ENCODE results near the gene TSR2. TPM values are rescaled to one million over a fixed set of nuclear protein-coding genes. Genes with fewer than 3 reads are reported as not detected.

Gene TSR2
- total and polyA plus RNA-seq, 10 of the 15 experiments (the other 5 are each of a cell fraction or from before 2014, with no cell fraction given) = 8.5 to 73.2 (median 30.8) TPM

DNA sequence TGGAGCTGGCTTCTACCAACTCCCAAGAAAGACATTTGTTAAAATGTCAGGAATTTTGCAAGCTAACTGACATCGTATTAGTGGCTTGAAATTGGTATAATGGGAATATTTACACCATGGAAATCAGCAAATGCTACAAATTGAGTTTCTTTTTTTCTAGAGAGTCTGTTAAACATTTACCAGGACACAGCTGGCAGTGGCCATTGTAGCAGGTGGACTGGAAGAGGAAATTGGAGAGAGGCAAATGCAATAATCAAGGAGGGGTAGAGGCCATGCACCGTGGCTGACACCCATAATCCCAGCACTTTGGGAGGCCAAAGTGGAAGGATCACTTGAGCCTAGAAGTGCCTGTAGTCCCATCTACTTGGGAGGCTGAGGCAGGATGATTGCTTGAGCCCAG is 32.9 kb upstream of the TSR2 start:
- WGBS (ENCODE audit: insufficient coverage, insufficient replicate concordance, low lambda C conversion rate, missing lambda C conversion rate) = 62% methylated on average over 2 of the region's 2 CpGs
- no peak for FAIRE-seq

More for the DNA sequence above, 32.9 kb upstream of the TSR2 start:
- Histone ChIP-seq H3K27ac (ENCODE audit: control insufficient read depth, insufficient read depth) (no peak overlapping the region), H3K4me1 (ENCODE audit: control insufficient read depth, insufficient read depth, low read length) (no peaks in the 10 kb centered on the region), H4K20me1 (ENCODE audit: control insufficient read depth, insufficient read depth) (no peaks in the 10 kb centered on the region), H3K36me3 (ENCODE audit: control insufficient read depth in 2 of 2, insufficient read depth in 2 of 2, low read length in 1 of 2) (no peaks in the 10 kb centered on the region), H3K9me3 (replicated peaks; ENCODE audit: control insufficient read depth, insufficient read depth, low read length) (no peaks in the 10 kb centered on the region), H3K4me3 (no peak overlapping the region), H3K27me3 (replicated peaks in 1 of 2; ENCODE audit: control insufficient read depth in 2 of 2, insufficient read depth in 2 of 2, low read length in 1 of 2) (no peaks in the 10 kb centered on the region), H3K9ac (ENCODE audit: control insufficient read depth, insufficient read depth, low read length) (no peak overlapping the region), H3K79me2 (ENCODE audit: control insufficient read depth, insufficient read depth, low read length) (no peaks in the 10 kb centered on the region), H3K4me2 (ENCODE audit: control insufficient read depth, insufficient read depth) (no peak overlapping the region), H2AFZ (ENCODE audit: control insufficient read depth, low read depth, low read length) (no peak overlapping the region)
- POLR2A ChIA-PET = no interaction called here
- TF ChIP-seq JUND (IDR thresholded peaks at IDR 0.05; ENCODE audit: low read depth, low read length) = no peak
- TF ChIP-seq TBL1XR1 (IDR thresholded peaks at IDR 0.05; ENCODE audit: low read depth, low read length) = no peak
- no peak for TF ChIP-seq ZBTB40 (IDR thresholded peaks at IDR 0.05; ENCODE audit: borderline replicate concordance)
- TF ChIP-seq NFYB (IDR thresholded peaks at IDR 0.05; ENCODE audit: insufficient read depth, low read depth, low read length) = no peak
- no peak for TF ChIP-seq ZNF207 (IDR thresholded peaks at IDR 0.05; ENCODE audit: borderline replicate concordance)
- no peak for TF ChIP-seq EZH2 (IDR thresholded peaks at IDR 0.05; ENCODE audit: borderline replicate concordance, control insufficient read depth, low read depth, low read length)
- no peak for TF ChIP-seq PKNOX1 (IDR thresholded peaks at IDR 0.05)
- TF ChIP-seq NFXL1 (IDR thresholded peaks at IDR 0.05; ENCODE audit: borderline replicate concordance) = no peak
- TF ChIP-seq SREBF1 (IDR thresholded peaks at IDR 0.05; ENCODE audit: low read length) = no peak
- no peak for TF ChIP-seq SREBF2 (IDR thresholded peaks at IDR 0.05; ENCODE audit: low read length)
- TF ChIP-seq BCL3 (IDR thresholded peaks at IDR 0.05; ENCODE audit: borderline replicate concordance, insufficient read depth, low read depth, low read length, poor library complexity, severe bottlenecking) = no peak
- TF ChIP-seq ELK1 (IDR thresholded peaks at IDR 0.05; ENCODE audit: low read depth, low read length) = no peak
- RAD21 ChIA-PET (ENCODE audit: unreplicated experiment) = interaction anchor here (0.6 kb wide), 1 partner anchor 370 kb away, joined by 3 read pairs; no protein-coding TSS in a partner anchor
- intact Hi-C loops (cut with micrococcal nuclease; ENCODE audit: unreplicated experiment) (no loop called here), in situ Hi-C loops (cut with MboI) (no loop called here)
- CTCF ChIA-PET = interaction anchor here (1.0 kb wide), 1 partner anchor 9 kb away, joined by 3 read pairs; no protein-coding TSS in a partner anchor
- SMC1A ChIA-PET (ENCODE audit: uncharacterized antibody, unreplicated experiment) = no interaction called here
- no TSS peak for BruUV-seq (replicated peaks)
- DNase-seq (ENCODE audit: low read depth, low spot score) (no peak), ATAC-seq (no peak)
